NCI-H1092 treated with DMSO at 0.1 percent for 48 hours (cell line): ENCODE measurements around the gene WFIKKN1.
"Not testable (repeated sequence)": the region's sequence is repeated elsewhere in the genome, so short reads cannot be mapped to it uniquely, and the experiment has no call there.

Experiments used
- DNase-seq: peaks from one replicate; lab custom pipeline; 2025; lab: John Stamatoyannopoulos, UW

Gene WFIKKN1

DNA sequence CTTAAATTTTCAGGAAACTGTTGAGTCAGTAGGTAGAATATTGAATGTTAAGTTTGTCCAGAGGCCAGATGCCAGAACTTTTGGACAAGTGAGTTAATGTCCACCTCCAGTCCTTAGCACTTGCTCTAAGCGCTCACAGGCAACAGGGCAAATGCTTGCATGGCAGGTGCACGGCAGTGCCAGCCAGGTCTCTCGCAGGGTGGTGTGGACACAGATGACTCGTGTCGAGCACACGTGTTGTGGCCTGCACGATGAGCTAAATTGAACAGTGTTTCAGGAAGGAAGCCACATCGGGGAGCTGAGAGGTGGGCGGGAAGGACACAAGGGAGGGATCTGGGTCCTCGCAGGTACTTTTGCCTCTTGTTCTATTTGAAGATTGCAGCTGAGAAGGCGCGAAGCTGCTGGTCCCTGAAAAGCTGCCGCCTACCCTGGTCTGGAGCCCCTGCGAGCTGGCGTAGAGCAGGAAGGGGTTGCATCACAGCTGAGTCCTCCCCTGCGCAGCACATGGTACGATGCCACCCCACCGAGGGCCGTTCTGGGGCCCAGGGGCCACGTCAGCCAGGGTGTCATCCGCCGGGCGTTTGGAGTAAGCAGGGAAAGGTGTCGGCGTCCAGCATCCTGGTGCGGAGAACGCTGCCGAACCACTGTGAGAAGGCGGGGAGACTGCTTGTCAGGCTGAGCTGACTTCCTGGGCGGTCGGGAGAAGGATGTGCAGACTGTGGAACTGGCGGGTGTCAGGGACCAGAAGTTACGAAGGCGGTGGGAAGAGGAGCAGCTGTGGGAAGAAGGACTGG lies 34.6 kb upstream of the WFIKKN1 start:
- DNase-seq = no peak

DNA sequence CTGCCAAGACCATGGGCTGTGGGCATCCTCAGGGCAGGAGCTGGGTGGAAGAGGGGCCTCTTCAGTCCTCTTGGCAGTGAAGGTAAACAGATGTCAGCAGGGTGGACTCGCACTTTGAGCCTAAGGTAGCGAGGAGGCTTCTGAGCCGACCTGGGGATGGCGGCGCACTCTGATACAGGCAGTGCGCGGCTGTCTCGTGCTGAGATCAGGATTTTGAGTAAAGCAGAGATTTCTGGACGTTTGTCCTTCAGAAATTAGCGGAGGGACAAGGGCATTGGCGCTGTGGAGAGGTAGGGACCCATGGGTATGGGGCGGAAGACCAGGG lies 34.1 kb upstream of the WFIKKN1 start:
- DNase-seq = no peak

DNA sequence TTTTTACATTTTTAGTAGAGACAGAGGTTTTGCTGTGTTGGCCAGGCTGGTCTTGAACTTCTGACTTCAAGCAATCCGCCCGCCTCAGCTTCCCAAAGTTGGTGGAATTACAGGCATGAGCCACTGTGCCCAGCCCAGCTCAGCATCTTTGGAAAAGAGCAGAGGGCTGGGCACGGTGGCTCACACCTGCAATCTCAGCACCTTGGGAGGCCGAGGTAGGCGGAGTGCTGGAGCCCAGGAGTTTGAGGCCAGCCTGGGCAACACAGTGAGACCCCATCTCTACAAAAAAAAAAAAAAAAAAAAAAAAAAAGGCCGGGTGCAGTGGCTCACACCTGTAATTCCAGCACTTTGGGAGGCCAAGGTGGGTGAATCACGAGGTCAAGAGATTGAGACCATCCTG lies 33.1 kb upstream of the WFIKKN1 start:
- not testable (repeated sequence) for DNase-seq

DNA sequence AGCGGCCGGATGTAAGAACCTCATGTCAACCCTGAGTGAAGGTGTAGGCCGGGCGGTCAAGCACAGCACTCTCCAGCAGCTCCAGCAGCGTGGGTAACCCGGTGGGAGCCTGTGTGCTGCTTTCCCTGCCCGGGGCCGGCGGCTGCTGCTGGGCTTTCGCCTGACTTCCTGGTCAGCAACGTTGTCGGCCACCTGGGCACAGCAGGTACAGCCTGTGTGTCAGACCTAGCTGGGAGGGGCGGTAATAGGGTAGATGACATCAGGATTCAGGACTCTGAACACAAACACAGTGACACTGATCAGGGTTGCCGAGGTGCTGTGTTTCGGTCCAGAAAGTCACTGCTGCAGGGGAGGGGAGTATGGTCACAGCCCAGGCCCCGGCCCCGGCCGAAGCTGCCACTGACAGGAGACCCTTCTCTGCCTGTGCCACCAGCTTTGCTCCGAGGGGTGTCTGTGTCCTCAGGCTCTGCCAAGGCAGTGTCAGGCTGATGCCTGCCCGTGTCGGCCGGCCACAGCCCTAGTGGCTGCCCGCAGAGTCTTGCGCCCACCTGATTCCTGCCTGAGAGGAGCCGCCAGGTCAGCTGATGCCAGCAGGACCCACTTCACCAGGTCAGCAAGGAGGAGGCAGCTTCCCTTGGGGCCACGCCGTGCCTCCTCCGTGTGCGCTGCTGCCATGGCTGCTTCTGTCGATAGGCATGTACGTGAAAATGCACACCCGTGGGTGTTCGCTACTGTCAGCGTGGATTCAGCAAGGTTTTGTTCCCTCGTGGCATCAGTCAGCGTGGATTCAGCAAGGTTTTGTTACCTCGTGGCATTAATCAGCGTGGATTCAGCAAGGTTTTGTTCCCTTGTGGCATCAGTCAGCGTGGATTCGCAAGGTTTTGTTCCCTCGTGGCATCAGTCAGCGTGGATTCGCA lies 31.7 kb upstream of the WFIKKN1 start:
- DNase-seq = no peak

DNA sequence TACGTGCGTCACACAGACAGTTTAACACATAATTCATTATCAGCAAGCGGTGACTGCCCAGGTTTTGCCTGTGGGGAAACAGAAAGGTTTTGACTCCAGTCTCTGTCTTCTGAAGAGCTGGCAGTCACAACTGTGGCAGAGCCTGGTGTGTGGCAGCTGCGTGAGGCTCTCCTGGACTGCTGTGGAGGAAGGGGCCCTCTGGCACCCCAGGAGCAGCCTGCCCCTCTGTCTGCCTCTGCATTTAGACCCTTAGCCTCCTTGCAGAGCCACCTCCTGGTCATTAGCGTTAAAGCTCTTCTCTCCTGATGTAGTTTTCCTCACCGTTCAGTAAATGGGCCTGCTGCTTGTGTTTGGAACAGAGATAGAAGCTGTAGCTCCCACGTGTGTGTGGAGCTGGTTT lies 30.0 kb upstream of the WFIKKN1 start:
- no peak for DNase-seq

DNA sequence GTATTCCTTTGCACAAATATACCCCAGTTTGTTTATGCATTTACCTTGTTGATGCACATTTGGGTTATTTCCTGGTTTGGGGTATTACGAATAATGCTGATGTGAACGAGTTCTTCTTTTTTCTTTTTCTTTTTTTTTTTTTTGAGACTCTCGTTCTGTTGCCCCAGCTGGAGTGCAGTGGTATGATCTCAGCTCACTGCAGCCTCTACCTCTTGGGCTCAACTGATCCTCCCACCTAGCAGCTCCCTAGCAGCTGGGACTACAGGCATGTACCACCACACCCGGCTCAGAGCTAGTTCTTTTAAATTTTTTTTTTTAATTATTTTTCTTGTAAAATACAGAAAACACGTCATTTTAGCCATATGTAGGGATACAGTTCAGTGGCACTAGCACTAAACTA lies 26.9 kb upstream of the WFIKKN1 start:
- DNase-seq = no peak

DNA sequence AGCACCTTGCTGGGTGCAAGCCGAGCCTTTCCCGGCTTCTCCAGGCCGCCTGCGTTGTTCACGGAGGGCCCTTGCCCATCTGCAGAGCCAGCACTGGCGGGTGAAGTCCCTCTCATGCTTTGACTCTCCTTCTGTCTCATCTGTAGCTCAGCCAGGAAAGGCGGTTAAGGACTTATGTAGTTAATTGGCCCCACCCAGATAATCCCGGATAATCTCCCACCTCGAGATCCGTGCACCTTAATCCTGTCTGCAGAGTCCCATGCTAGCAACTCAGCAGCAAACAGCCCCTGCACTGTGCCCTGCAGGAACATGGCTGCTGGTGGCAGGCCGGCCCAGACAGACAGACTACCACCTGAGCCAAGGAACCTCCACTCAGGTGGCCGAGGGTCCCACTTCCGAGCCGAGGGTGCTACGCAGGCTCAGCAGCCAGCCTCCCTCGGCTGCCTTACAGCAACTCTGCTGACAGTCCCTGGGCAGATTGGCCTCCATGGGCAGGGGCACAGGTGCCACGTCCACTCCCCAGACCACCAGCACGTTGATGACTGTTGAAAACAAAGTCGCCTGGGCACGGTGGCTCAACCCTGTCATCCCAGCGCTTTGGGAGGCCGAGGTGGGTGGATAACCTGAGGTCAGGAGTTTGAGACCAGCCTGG lies 24.0 kb upstream of the WFIKKN1 start:
- DNase-seq = no peak

DNA sequence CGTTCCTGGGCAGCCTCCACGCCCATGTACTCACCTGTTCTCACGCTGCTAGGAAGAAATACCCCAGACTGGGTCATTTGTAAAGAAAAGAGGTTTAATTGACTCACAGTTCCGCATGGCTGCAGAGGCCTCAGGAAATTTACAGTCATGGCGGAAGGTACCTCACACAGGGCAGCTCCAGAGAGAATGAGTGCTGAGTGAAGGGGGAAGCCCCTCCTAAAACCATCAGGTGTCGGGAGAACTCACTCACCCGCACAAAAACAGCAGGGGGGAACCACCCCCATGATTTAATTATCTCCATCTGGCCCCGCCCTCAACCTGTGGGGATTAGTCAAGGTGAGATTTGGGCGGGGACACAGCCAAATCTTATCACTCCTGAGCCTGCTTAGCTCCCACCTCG lies 22.8 kb upstream of the WFIKKN1 start:
- no peak for DNase-seq

DNA sequence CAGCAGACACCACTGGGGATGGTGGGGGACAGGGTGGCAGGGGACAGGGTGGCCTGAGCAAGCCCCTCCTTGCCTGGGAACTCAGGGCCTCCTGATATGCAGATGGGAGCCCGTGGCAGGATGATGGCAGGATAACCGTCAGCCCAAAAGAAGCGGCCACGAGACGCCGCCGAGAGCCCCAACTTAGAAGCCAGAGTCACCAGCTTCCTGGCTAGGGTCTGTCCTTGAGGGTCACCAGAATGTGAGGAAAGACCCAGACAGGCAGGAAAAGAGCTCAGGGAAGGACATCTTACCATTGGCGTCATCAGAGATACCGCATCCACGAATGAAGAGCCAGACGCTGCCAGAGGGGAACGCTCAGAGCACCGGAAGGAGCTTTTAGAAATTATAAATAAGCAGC lies 21.5 kb upstream of the WFIKKN1 start:
- no peak for DNase-seq

DNA sequence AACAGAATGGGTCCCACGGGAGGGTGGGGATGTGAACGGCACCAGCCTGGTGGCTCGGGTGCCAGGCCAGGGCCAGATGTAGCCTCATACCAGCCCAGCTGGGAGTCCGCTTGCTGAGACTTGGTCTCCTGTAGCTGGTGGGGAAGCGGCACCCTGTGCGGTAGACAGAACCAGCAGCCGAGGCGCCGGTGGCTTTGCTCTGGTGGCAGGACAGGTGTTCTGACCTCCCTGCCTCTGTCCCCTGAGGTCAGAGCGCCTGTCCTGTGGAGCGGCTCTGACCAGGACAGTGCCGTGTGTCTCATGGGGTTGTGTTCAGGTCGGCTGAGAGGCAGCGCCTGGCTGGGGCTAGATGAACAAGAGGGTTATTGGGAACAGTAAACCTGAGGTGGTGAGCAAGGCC lies 20.8 kb upstream of the WFIKKN1 start:
- no peak for DNase-seq

DNA sequence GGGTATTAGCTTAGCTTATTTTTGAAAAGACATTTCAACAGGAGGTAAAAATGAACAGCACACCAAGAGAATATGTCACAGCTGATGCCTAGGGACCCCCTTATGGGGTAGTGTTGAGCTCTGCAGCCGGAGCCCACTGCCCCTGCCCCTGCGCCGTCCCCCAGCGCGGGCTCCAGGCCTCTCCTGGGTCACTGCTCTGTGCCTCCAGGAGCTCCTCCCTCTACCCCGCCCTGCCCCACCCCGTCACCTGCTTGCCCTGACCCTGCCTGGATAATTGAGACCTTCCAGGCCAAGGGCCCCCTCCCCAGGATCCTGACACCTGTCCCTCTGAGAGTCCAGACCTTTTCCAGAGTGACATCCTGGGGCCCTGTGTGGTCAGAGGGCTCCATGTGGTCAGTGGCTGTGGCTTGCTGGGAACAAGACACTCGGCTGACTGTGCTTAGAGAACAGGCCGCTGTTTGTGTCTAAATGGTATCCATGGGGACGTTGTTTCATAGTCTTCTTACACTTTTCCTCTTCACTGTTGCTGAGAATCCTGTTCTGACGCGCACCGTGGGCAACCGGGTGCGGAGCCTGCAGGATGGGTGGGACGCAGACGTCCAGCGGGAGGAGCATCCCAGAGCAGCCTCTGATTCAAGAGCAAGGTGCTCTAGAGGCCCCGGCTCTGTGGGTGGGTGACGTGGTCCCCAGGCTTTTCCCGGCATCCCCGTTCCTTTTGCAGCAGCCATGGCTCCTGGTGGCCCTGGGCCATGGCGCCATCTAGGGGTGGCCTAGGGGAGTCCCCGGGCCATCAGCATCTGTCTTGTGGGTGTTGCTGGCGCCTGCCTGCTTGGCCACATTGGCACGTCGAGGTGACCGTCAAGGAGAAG lies 20.0 kb upstream of the WFIKKN1 start:
- no peak for DNase-seq

DNA sequence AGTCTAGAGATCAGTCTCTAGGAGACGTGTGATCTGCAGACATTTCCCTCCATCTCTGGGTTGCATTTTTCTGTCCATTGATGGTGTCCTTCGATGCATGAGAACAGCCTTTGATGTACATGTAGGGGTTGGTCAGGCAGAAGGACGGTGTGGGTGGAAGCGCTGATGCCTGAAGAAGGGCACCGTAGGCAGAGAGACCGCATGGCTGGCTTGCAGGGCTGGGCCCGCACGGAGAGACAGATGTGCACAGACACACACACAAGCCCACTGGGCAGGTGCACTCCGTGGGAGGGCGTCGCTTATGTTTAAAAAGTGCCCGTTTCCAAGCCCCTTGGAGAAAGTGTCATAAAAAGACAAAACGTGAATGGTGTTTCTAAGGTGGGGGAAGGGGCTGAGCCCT lies 15.7 kb upstream of the WFIKKN1 start:
- no peak for DNase-seq

DNA sequence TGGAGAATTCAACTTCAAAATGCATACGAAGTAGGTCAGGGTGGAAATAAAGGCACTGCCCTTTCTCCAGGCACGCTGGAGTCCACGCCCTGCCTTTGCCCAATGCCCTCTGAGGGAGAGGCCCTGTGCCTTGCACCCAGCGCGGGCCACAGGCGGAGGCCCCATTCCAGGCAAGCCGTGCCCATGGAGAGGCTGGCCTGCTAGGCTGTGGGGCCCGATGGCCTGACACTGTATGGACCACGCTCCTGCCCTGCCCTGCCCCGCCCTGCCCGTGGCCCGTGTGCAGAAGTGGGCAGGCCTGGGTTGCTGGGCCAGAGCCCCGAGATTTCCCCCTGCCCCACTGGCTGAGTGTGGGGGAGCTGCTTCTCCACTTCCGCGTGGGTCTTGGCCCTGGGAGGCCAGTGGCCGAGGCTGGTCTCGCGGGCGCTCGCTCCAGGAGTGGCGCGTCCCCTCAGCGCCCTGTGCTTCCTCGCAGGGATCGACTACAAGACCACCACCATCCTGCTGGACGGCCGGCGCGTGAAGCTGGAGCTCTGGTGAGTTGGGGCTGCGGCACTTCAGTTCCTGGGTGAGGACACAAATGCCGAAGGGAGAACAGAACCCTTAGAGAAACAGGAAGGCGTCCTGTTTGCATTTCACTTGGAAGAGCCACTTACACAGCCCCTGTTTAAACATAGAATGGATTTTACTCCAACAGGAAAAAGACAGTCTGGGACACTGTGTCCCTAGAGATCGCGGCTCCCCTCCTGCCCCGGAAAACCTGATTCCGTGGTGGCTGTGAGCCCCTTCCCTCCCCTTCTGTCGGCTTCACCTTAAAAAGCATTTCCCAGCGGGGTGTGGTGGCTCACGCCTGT lies 13.8 kb upstream of the WFIKKN1 start:
- DNase-seq = no peak

DNA sequence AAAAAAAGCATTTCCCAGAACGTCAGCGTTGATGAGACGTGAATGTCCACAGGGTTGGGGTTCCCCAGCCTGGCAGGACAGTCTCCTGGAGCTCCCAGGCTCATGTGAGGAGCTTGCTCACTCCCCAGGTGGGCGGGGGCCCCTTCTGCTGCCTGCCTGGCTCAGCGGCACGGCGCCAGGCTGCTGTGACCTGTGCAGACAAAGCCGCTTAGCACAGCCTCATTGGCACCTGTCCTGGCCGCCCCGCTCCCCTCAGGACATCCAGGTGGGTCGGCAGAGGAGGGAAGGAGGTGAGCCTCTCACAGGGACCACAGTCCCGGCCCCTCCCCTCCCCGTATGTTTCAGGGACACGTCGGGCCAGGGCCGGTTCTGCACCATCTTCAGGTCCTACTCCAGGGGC lies 12.9 kb upstream of the WFIKKN1 start:
- no peak for DNase-seq

DNA sequence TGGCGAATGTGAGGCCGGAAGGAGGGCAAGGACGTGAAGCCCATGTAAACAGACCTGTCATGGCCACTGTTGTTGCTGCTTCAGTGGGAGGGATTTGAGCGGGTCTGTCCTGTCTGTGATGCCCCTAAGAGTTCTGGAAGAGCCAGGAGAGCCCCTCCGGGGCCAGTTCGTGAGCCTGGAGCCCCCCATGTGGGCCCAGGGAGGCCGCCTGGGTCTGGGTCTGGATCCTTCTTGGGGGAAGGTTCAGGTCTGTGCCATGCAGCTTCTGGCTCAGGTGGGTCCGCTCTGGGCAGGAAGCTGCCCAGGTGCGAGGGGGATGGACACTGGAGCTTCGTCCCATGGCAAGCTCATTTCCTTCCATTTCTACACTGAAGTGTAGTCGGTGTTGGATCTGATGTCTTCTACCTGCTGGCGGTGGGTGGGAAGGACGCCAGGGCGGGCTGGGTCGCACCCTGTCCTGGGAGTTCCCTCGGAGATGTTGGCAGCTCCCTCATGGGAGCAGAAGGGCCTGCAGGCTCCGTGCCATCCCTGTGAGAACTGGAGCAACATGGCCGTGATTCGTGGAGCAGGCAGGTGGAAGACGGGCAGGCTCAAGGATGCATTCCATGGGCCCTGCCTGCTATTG lies 11.2 kb upstream of the WFIKKN1 start:
- no peak for DNase-seq

DNA sequence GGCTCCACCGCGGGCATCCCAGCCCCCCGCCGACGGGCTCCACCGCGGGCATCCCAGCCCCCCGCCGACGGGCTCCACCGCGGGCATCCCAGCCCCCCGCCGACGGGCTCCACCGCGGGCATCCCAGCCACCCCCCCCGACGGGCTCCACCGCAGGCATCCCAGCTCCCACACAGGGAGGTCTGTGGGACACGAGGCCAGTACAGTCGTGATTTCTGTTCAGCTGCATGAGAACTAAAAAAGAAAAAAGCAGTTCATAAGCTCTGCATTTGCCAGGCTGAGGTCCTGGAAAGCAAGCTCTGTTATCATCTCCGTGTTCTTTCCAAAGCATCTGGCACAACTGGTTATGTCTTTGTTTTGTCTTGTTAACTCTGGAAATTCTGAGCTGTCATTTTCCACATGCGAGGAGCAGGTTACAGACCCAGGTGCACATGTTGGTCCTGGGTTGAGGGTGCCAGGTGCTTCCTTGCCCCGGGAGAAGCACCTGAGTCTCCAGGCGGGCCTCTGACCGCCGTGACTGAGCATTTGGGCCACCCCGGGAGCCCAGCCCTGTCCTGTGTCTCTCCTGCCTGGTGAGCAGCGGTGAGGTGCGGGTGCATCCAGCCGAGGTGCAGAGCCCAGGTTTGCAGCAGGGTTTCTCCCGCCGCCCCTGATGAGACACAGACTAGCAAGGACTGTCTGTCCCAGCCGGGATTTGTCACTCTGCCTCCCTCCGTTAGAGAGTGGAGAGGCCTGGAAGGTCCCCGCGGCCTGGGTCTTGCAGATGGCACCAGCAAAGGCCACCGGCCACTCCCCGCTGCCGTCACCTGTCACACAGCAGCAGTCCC lies 9.9 kb upstream of the WFIKKN1 start:
- DNase-seq = no peak

DNA sequence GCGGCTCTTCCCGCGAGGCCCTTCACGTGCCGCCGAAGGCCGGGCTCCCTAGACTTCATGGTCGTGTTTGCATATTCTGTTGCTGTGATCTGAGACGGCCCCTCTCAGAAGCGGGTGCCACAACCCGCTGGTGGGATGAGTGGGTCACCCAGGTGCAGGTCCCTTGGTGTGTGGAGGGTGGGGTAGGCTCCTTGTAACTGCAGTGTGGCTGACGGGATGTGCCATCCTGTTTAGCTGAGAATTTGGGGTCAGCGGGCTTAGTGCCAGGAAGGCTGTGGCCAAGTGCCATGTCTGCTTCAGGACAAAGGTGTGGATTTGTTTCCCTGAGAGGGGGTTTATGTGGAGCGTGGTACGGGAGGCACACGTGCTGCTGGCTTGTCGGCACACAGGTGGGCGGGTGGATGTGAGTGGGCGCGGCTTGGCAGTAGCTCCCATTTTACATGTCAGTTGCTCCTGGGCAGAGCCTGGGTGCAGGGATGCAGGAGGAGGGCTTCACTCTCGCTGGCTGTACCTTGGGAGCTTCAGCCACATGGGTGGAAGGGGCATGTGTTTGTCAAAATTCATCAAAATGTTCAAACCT lies 9.2 kb upstream of the WFIKKN1 start:
- peak; percentile 55 for DNase-seq

DNA sequence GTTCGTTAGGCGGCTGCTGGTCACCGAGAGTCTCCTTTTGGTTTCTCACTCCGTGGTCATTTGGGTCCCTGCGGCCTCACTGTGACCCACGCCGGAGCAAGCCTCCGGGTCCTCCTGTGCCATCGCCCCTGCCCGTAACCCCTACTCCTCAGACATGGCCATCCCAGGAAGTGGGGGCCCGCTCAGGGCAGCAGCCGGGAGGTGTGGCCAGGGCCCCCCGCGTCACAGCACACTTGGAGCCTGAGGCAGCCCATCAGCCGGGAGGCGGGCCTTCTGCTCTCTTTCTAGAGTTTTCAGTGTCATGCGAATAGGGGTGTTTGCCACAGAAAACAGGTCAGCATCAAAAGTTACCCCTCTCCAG lies 7.9 kb upstream of the WFIKKN1 start:
- no peak for DNase-seq

DNA sequence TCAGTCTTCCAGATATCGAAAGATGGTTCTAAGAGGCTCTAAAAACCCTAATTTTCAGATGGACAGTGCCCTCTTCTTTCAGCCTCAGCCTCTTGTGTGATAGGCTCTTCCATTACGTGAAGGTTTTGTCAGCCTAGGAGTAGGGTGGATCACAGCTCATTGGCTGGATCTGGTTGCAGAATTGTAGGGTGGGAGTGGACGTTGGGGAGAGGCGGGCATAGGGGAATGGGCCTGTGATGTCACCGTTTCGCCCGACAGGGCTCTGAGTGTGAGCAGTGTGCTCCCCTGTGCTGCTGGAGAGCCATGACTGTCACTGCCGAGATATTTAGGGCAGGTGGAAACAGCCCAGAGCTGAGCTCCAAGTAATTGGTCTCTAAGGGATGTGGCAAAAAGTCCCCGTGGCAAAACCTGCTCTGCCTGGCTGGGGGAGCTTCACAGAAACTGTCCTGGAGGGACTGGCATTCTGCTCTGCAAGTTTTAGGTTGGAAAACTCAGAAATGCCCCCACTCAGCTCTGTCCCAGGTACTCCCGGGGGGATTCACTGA lies 6.2 kb upstream of the WFIKKN1 start:
- DNase-seq = no peak
